B cell (primary cell): ENCODE measurements around the gene BCOR.

Experiments
- CTCF ChIP-seq: fragments of 200-600 bp; IDR thresholded peaks from one replicate; pipeline ENCODE4 v1.8.0; 2022; ENCODE audit warnings: antibody characterized with exemption, mild to moderate bottlenecking
- EZH2 ChIP-seq: IDR thresholded peaks from 2 replicates; pipeline ENCODE4 v1.6.1; 2012; ENCODE audit warnings: borderline replicate concordance, low read depth, mild to moderate bottlenecking, moderate library complexity, low read length; ENCODE audit not compliant: insufficient read depth, poor library complexity, severe bottlenecking

- TF ChIP-seq CTCF (no peak), EZH2 (no peak)
Observed at GRCh38 chrX:40095583-40096394, 2.0 kb downstream of the BCOR start.
